ENCODE measurements around the gene ULK4.

ULK4 gene

DNA sequence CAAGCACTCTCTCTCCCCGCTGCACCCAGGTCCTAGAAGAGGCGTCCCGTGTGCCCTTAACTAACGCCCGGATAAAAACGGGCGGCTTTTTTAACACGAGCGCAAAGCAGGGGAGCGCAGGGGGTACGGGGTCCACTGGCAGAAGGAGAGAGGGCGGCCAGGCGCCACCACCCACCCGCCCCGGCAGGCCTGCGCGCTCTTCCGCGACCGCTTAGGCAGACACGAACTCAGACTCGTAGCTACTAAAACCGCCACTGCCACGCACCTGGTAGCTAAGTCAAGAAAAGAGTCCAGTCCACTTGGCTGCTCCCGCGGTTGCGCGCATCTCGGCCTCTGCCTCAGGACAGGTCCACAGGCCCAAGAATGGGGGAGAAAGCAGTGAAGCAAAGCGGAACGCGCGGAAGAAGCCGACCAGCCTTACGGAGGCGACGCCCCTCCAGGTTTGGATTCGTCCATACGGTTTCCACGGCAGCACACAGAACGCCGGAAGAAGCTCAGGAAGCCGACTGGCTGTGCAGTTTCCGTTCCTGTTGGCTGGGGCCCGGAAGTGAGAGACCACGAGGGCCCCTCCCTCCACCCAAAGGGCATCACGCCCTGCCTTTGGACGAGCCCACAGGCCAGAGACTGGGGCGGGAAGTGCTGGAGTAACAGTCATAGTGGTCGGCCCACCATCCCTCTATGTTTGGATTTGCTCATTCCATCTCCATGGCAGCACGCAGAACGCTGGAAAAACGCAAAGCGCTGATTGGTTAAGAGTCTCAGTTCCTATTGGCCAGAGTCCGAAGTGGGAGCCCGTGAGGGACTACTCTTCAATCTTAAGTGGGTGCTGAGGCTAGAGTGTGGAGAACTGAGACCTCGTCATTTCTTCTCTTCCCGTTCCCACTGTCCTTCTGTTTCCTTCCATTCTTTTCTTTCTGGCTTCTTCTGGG, at the start of gene ULK4:
ULK4 (minus strand) TSS at position 353 of the 929 bp plus-strand sequence. CDS start 7,344 bp downstream, outside the sequence.
- Histone ChIP-seq H3K4me1 (ENCODE audit: control insufficient read depth, insufficient read depth, low read length) (no peaks in the 10 kb centered on the region), H3K27ac (ENCODE audit: low read depth, low read length) (peak within 1 kb of the TSS; percentile 30), H3K4me3 (ENCODE audit: low read depth, low read length) (peak within 1 kb of the TSS; percentile 93), H3K9me3 (ENCODE audit: control insufficient read depth, insufficient read depth, low read length) (no peaks in the 10 kb centered on the region), H3K27me3 (ENCODE audit: control insufficient read depth, insufficient read depth, low read length) (no peaks in the 10 kb centered on the region), H3K9ac (ENCODE audit: low read depth, low read length) (peak within 1 kb of the TSS; percentile 58), H3K36me3 (ENCODE audit: control insufficient read depth, insufficient read depth, low read length) (no peaks in the 10 kb centered on the region)

DNA sequence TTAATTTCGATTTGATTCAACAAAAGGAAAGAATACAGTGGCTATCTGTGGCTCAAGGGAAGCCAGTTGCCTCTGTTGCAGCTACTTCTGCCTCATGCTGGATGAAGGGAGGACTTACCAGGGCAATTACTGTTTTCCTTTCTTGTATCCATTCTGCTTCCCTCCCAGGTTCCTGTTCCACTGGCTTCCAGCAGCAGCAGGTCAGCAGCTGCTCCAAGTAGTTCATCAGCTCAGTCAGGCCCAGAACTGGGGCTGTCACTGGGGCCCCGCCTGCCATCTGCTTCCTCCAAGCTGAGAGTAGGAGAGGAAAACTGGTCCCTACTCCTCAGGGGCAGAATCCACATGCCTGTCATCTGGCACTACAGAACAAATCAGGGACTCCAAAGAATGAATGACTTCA, 48.6 kb upstream of the ULK4 start:
- Histone ChIP-seq H3K36me3 (ENCODE audit: control insufficient read depth, insufficient read depth, low read length) (no peaks in the 10 kb centered on the region), H3K9ac (ENCODE audit: low read depth, low read length) (no peak overlapping the region)

DNA sequence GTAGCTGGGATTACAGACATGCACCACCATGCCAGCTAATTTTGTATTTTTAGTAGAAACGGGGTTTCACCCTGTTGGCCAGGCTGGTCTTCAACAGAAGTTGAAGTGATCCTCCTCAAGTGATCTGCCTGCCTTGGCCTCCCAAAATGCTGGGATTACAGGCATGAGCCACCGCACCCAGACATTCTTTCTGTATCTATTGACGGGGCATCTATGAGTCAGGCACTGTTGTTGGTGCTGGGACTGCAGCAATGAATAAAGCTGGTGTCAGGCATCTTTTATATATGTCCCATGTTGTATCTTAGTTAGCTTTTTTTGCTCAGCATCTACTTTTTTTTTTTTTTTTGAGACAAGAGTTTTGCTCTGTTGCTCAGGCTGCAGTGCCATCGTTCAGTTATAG, 47.6 kb upstream of the ULK4 start:
- Histone ChIP-seq H3K9me3 (ENCODE audit: control insufficient read depth, insufficient read depth, low read length) (no peaks in the 10 kb centered on the region), H3K36me3 (ENCODE audit: control insufficient read depth, insufficient read depth, low read length) (no peaks in the 10 kb centered on the region), H3K4me1 (ENCODE audit: control insufficient read depth, insufficient read depth, low read length) (peaks cover 6% of the 10 kb centered on the region; the same call in 1 of the 2 replicates), H3K4me3 (ENCODE audit: low read depth, low read length) (no peak overlapping the region), H3K9ac (ENCODE audit: low read depth, low read length) (no peak overlapping the region), H3K27ac (ENCODE audit: low read depth, low read length) (no peak overlapping the region), H3K27me3 (ENCODE audit: control insufficient read depth, insufficient read depth, low read length) (peaks cover 7% of the 10 kb centered on the region)

More for the DNA sequence above, 48.6 kb upstream of the ULK4 start:
- Histone ChIP-seq H3K9me3 (ENCODE audit: control insufficient read depth, insufficient read depth, low read length) (no peaks in the 10 kb centered on the region), H3K4me1 (ENCODE audit: control insufficient read depth, insufficient read depth, low read length) (peaks cover 15% of the 10 kb centered on the region), H3K27me3 (ENCODE audit: control insufficient read depth, insufficient read depth, low read length) (peaks cover 7% of the 10 kb centered on the region), H3K27ac (ENCODE audit: low read depth, low read length) (no peak overlapping the region), H3K4me3 (ENCODE audit: low read depth, low read length) (no peak overlapping the region)

DNA sequence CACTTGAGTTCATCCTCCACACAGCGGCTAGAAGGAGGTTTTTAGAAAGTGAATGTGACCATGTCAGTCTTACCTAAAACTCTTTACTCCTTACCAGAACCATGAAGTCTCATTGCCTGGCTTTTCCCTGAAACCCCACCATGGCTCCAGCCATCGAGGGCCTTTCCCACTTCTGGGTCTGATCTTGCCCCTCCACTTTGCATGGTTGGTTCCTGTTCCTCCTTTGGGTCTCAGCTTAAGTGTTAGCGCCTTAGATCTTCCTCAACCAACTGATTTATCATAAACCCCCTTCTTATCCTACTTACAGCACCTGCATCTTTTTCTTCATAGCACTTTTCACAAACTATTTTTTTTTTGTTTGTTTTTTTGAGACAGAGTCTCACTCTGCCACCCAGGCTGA, 45.9 kb upstream of the ULK4 start:
- H3K36me3 ChIP-seq (ENCODE audit: control insufficient read depth, insufficient read depth, low read length) = no peaks in the 10 kb centered on the region
- H3K4me3 ChIP-seq (ENCODE audit: low read depth, low read length) = no peak overlapping the region
- peaks cover 3% of the 10 kb centered on the region; the same call in 1 of the 2 replicates for H3K27me3 ChIP-seq (ENCODE audit: control insufficient read depth, insufficient read depth, low read length)
- H3K9ac ChIP-seq (ENCODE audit: low read depth, low read length) = no peak overlapping the region
- H3K27ac ChIP-seq (ENCODE audit: low read depth, low read length) = no peak overlapping the region
- peaks cover 4% of the 10 kb centered on the region; the same call in 1 of the 2 replicates for H3K4me1 ChIP-seq (ENCODE audit: control insufficient read depth, insufficient read depth, low read length)
- no peaks in the 10 kb centered on the region for H3K9me3 ChIP-seq (ENCODE audit: control insufficient read depth, insufficient read depth, low read length)

DNA sequence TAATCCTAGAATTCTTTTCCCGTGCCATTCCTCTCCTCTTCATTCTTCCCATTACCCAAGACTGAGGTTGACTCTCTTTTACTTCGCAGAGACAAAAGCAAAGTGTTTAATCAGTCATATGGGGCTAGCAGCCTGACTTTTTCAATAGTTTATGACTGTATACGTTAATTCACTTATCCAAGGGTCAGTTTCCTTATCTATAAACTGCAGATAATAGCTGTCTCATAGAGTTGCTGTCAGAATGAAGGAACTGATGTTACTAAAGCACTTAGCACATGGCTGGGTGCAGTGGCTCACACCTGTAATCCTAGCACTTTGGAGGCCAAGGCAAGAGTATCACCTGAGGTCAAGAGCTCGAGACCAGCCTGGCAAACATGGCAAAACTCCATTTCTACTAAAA, 43.5 kb upstream of the ULK4 start:
- Histone ChIP-seq H3K9me3 (ENCODE audit: control insufficient read depth, insufficient read depth, low read length) (no peaks in the 10 kb centered on the region), H3K36me3 (ENCODE audit: control insufficient read depth, insufficient read depth, low read length) (no peaks in the 10 kb centered on the region), H3K4me1 (ENCODE audit: control insufficient read depth, insufficient read depth, low read length) (no peaks in the 10 kb centered on the region), H3K27me3 (ENCODE audit: control insufficient read depth, insufficient read depth, low read length) (no peaks in the 10 kb centered on the region), H3K9ac (ENCODE audit: low read depth, low read length) (no peak overlapping the region), H3K4me3 (ENCODE audit: low read depth, low read length) (no peak overlapping the region), H3K27ac (ENCODE audit: low read depth, low read length) (no peak overlapping the region)

DNA sequence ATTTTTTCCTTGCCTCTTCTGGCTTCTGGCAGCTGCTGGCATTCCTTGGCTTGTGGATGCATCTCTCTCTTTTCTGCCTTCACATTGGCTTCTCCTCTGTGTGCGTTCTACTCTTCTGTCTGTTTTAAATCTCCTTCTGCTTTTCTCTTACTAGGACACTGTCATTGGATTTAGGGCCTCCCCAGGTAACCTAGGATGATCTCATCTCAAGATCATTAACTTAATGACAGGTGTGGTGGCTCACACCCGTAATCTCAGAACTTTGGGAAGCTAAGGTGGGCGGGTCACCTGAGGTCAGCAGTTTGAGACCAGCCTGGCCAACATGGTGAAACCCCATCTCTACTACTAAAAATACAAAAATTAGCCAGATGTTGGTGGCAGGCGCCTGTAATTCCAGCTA, 40.9 kb upstream of the ULK4 start:
- Histone ChIP-seq H3K9ac (ENCODE audit: low read depth, low read length) (no peak overlapping the region), H3K9me3 (ENCODE audit: control insufficient read depth, insufficient read depth, low read length) (no peaks in the 10 kb centered on the region), H3K27me3 (ENCODE audit: control insufficient read depth, insufficient read depth, low read length) (no peaks in the 10 kb centered on the region), H3K4me1 (ENCODE audit: control insufficient read depth, insufficient read depth, low read length) (peaks cover under 1% of the 10 kb centered on the region; the same call in 1 of the 2 replicates), H3K27ac (ENCODE audit: low read depth, low read length) (no peak overlapping the region), H3K36me3 (ENCODE audit: control insufficient read depth, insufficient read depth, low read length) (no peaks in the 10 kb centered on the region), H3K4me3 (ENCODE audit: low read depth, low read length) (no peak overlapping the region)

DNA sequence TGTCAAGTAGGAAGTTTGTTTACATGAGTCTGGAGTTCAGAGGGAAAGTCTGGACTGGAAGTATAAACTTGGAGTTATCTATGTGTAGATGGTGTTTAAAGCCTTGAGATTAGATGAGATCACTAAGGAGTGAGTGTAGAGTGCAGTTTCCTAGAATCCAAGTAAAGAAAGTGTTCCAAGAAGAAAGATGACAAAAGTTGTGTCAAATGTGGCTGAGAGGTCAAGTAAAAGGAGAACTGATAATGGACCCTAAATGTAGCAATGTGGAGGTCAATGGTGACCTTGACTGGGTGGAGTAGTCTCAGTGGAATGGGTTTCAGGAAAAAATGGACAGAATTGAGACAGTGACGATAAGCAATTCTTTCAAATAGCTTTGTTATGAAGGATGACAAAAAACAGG, 39.9 kb upstream of the ULK4 start:
- Histone ChIP-seq H3K27me3 (ENCODE audit: control insufficient read depth, insufficient read depth, low read length) (no peaks in the 10 kb centered on the region), H3K4me3 (ENCODE audit: low read depth, low read length) (no peak overlapping the region), H3K36me3 (ENCODE audit: control insufficient read depth, insufficient read depth, low read length) (no peaks in the 10 kb centered on the region), H3K4me1 (ENCODE audit: control insufficient read depth, insufficient read depth, low read length) (peaks cover 3% of the 10 kb centered on the region; the same call in 1 of the 2 replicates), H3K27ac (ENCODE audit: low read depth, low read length) (no peak overlapping the region), H3K9me3 (ENCODE audit: control insufficient read depth, insufficient read depth, low read length) (no peaks in the 10 kb centered on the region), H3K9ac (ENCODE audit: low read depth, low read length) (no peak overlapping the region)

DNA sequence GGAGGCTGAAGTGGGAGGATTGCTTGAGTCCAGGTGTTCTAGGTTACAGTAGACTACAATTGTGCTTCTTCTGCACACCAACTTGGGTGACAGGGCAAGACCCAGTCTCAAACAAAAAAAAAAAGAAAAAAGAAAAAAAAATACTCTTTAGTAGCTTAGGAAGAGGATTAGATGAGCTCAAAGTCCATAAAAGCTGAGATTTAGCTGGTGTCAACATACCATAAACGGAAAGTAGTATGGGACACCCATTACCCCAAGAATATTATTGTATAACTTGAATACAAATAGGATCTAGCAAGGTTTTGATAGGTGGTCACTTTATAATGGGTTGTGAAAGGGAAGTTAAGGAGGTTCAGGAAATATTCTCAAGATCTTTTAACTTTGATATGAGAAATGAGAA, 38.0 kb upstream of the ULK4 start:
- H3K4me3 ChIP-seq (ENCODE audit: low read depth, low read length) = no peak overlapping the region
- H3K36me3 ChIP-seq (ENCODE audit: control insufficient read depth, insufficient read depth, low read length) = no peaks in the 10 kb centered on the region
- H3K27ac ChIP-seq (ENCODE audit: low read depth, low read length) = no peak overlapping the region
- H3K27me3 ChIP-seq (ENCODE audit: control insufficient read depth, insufficient read depth, low read length) = no peaks in the 10 kb centered on the region
- no peak overlapping the region for H3K9ac ChIP-seq (ENCODE audit: low read depth, low read length)
- peaks cover 3% of the 10 kb centered on the region; the same call in 1 of the 2 replicates for H3K4me1 ChIP-seq (ENCODE audit: control insufficient read depth, insufficient read depth, low read length)
- no peaks in the 10 kb centered on the region for H3K9me3 ChIP-seq (ENCODE audit: control insufficient read depth, insufficient read depth, low read length)

DNA sequence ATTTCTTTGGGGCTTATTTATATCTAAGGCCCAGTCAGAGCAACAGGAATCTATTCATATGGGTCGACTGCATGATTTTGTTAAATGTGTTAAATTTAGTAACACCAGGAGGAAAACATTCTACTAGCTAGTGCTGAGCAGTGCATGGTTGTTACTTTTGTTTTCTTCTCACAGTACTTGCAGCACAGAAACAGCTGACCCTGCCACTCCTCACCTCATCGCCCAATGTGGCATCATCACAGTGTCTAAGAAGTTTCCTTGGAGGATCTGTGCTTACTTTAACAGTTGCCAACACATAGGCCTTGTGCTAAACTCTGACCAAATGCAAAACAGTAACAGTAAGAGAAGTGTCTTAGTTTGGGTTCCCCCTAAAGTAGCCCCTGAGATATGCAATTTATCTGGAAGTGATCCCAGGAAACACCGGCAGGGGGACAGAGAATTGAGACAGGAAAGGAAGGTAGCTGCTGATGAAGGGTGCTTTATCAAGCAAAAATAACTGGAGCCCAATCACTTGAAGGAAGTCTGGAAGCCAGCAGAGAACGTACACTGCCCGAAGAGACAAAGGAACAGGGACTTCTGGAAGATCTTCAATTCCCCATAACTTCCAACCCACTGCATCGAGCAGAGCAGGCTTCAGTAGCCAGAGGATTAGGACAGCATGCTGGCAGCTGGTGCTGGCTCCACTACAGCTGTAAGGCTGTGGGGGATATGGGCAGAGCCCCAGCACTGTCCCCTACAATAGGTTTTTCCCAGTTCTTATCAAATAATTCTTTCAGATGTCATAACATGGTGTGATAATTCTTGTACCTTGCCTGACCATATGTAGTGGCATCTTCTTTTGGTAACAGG, 36.0 kb upstream of the ULK4 start:
- Histone ChIP-seq H3K36me3 (ENCODE audit: control insufficient read depth, insufficient read depth, low read length) (no peaks in the 10 kb centered on the region), H3K9ac (ENCODE audit: low read depth, low read length) (no peak overlapping the region), H3K4me1 (ENCODE audit: control insufficient read depth, insufficient read depth, low read length) (peaks cover 3% of the 10 kb centered on the region; the same call in 1 of the 2 replicates), H3K9me3 (ENCODE audit: control insufficient read depth, insufficient read depth, low read length) (no peaks in the 10 kb centered on the region), H3K4me3 (ENCODE audit: low read depth, low read length) (no peak overlapping the region), H3K27me3 (ENCODE audit: control insufficient read depth, insufficient read depth, low read length) (no peaks in the 10 kb centered on the region), H3K27ac (ENCODE audit: low read depth, low read length) (no peak overlapping the region)

DNA sequence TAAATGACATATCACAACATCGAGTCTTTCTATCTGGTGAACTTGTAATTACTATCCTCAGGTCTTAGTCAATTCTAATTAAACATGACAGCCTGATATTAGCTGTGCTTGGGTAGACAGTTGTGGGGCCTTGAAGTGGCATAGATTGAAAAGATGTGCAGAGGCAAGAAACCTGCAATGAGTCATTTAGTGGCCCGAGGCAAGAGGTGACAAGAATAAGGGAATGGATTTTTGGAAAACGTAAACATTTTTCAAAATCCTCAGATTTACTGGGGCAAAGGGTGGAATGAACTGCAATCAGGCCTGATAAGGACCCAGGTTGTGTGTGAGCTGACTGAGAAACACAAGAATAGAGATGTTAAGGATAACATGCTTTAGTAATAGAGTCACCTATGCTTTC, 29.5 kb upstream of the ULK4 start:
- H3K27ac ChIP-seq (ENCODE audit: low read depth, low read length) = no peak overlapping the region
- no peak overlapping the region for H3K9ac ChIP-seq (ENCODE audit: low read depth, low read length)
- no peaks in the 10 kb centered on the region for H3K27me3 ChIP-seq (ENCODE audit: control insufficient read depth, insufficient read depth, low read length)
- no peaks in the 10 kb centered on the region for H3K36me3 ChIP-seq (ENCODE audit: control insufficient read depth, insufficient read depth, low read length)
- no peak overlapping the region for H3K4me3 ChIP-seq (ENCODE audit: low read depth, low read length)
- H3K9me3 ChIP-seq (ENCODE audit: control insufficient read depth, insufficient read depth, low read length) = no peaks in the 10 kb centered on the region
- no peaks in the 10 kb centered on the region for H3K4me1 ChIP-seq (ENCODE audit: control insufficient read depth, insufficient read depth, low read length)

DNA sequence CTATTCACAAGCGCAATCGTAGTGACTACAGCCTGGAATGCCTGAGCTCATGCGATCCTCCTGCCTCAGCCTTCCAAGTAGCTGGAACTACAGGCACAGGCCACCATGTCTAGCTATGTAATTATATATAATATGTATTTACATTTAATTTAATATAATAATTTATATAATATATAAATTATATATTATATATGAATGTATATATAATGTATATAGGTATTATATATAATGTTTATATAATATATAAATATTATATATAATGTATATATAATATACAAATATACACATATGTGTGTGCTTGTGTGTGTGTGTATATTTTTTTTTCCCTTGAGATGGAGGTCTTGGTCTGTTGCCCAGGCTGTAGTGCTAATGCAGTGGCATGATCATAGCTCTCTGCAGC, 27.6 kb upstream of the ULK4 start:
- Histone ChIP-seq H3K9ac (ENCODE audit: low read depth, low read length) (no peak overlapping the region), H3K36me3 (ENCODE audit: control insufficient read depth, insufficient read depth, low read length) (no peaks in the 10 kb centered on the region), H3K27ac (ENCODE audit: low read depth, low read length) (no peak overlapping the region), H3K9me3 (ENCODE audit: control insufficient read depth, insufficient read depth, low read length) (no peaks in the 10 kb centered on the region), H3K4me1 (ENCODE audit: control insufficient read depth, insufficient read depth, low read length) (no peaks in the 10 kb centered on the region), H3K27me3 (ENCODE audit: control insufficient read depth, insufficient read depth, low read length) (no peaks in the 10 kb centered on the region), H3K4me3 (ENCODE audit: low read depth, low read length) (no peak overlapping the region)
